Activated CD8-positive, alpha-beta memory T cell treated with anti-CD3 and anti-CD28 coated beads for 1 hour (primary cell): Measurements from ENCODE around the gene IFIT5.
"Not testable (repeated sequence)": the region's sequence is repeated elsewhere in the genome, so short reads cannot be mapped to it uniquely, and the experiment has no call there.

Experiments
- DNase-seq, 2 donors: peaks; one replicate each; pipeline ENCODE4 v3.0.0-alpha.2; 2020; ENCODE audit warnings: low read depth in 1 of 2; ENCODE audit errors: extremely low read depth in 1 of 2

The IFIT5 gene

DNA sequence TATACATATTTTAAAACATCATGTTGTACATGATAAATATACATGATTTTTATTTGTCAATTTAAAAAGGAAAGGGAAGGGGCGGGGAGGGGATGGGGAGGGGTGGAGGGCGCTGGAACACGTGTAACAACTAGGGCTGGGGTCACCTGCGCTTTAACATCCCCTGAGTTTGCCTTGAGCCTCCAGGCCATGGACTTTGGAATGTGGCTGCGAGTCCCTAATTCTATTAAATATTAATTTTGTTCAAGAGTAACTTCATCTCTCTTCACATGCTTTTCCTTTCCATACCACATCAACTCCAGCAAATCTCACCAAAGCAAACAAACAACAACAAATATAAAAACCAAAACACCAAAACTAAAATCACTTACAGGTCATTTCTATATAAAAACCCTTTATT lies 10.6 kb downstream of the IFIT5 start:
- DNase-seq: no peak

DNA sequence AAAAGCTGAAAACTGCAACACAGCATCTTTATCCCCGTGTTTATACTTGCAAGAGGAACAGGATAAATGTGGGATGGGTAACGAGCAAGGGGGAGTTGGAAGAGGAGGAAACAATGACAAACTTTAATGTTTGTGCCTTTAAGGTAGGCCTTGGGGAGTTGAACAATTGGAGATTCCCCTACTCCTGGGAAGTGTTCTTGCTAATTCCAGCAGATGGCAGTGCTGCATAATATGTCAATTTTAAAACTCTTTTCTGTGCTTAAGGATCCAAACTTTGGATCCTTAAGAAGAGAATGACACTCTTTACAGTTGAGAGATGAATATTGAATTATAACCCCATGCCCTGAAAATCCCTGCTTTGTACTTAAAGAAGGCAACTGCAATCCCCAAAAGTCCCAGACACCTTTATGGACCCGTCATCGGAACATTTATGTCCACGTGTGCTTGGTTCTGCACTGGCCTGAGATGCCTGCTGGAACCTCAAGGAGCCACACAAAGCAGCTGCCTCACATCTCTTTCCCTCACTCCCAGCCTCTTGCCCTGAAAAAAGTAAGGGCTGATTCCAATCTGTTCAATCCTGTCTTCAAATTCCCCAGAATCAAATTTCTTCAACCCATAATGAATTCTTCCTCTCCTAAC lies 12.0 kb downstream of the IFIT5 start:
- DNase-seq: no peak

DNA sequence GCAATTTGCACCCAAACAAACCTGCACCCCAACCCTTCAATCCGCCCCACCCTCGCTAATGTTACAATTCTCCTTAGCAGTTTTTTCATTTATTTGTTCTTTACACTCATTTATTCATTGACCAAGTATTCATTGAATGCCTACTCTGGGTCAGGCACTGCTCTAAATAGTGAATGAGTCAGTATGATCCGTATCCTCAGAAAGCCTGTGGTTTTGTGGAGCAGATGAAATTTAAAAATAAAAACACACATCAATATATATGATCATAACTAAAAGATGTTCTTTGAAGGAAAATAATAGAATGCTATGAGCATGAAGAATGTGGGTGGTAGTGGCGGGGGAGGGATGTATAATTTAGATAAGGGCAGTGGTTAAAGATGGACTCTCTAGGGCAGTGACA lies 13.3 kb downstream of the IFIT5 start:
- DNase-seq: no peak

DNA sequence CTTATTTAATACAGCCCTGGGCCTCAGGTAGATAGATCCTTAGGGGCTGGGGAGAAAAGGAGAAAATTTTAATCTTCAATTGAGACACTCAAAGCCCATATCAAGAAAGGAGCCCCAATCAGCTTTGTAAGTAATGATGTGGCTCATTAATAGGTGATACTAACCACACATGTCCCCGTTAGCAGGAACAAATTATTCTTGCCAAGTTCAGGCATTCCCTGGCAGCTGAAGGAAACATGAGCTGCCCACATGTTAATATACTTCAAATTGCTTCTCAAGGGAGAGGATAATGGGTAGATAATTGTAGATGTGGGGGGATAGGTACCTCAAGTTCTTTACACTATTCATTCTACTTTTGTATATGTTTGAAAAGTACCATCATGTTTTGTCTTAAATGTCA lies 14.5 kb downstream of the IFIT5 start:
- no peak for DNase-seq

DNA sequence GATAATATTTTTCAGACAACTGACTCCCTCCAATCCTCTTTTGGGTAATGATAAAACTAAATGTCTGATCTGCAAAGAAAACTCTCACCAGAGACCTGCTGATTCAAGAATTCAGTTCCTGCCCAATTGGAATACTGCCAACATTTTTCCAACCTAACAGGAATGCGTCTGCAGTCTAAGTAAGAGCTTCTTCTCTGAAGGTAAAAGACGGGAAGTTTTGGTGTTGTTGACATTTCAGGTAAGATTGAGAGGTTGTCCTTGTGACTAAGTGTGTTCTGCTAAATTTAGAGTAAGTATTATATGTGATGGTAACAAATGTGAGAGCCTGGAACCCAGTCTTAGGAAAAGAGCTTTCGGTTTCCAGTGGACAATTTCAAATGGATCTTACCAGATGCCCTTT lies 17.6 kb downstream of the IFIT5 start:
- no peak for DNase-seq

DNA sequence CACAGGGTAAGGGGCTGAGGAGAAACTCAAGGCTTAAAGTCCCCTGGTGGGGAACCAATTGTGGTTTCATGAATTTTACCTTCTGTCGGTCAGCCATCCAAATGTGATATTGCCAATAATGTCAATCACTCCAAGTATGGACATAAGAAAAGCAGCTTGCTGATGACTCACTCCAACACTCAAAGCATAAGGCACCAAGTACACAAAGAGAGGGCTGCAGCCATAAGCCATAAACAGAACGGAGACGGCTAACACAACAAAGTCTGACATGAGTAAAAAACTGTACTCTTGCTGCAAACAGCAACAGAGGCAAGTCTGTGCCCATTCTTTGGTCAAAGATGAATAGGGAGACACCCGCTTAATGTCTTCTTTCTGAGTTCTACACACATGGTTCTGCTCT lies 24.2 kb downstream of the IFIT5 start:
- DNase-seq: no peak

DNA sequence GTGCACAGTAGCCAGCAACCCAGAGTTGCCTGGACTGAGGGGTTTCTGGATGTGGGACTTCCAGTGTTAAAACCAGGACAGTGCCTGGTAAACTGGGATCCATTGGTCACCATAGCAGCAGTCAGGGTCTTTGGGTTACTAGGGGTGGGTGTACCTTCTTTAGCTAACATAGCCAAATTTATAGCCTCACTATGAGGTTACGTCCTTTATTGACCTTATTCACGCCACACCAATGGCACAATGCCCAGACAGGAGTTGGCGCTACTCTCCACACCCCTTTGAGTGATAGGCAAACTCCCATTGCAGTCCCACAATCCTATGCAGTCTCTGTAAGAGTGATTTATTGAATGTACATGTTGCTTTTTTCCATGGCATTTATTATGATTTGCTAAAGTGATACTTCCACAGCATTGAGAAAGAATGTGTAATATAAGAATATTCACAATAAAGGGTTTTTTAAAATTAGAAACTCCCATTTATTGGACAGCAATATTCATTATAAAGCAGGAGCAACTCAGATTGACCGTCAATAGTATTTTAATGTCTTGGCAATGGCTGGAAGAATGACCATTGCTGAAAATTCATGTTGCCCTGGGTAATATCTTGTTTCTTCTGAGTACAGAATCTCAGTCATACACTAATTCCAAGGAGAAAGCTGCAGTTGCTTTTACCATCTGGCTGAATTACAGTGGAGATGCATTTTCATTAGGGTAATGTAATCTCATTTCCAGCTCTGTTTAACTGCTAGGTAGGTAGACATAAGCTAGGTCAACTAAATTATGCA lies 26.1 kb downstream of the IFIT5 start:
- DNase-seq: no peak

DNA sequence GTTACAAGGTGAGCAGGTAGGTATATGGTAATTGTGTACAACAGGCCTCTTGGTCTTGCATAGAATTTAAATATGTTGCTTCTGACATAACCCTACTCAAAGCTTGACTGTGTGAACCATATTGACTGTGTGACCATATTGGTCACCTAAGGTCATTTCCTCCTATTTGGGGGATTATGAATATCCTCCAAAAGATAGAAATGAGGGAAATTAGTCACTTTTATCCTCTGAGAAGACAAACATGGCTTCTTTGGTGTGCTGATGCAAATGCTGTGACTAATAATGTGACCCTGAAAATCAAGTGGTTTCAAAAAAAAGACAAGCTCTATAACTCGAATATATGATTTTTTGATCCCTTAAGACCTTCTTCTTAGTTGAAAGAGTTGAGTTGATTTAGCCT lies 27.9 kb downstream of the IFIT5 start:
- no peak for DNase-seq

DNA sequence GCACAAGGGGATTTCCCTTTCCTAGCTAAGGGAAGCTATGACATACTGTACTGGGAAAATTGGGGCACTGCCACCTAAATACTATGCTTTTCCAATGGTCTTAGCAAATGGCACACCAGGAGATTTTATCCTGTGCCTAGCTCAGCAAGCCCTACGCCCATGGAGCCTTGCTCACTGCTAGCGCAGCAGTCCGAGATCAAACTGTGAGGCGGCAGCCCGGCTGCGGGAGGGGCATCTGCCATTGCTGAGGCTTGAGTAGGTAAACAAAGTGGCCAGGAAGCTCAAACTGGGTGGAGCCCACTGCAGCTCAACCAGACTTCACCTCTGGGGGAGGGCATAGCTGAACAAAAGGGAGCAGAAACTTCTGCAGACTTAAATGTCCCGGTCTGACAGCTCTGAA lies 30.5 kb downstream of the IFIT5 start:
- not testable (repeated sequence) for DNase-seq

DNA sequence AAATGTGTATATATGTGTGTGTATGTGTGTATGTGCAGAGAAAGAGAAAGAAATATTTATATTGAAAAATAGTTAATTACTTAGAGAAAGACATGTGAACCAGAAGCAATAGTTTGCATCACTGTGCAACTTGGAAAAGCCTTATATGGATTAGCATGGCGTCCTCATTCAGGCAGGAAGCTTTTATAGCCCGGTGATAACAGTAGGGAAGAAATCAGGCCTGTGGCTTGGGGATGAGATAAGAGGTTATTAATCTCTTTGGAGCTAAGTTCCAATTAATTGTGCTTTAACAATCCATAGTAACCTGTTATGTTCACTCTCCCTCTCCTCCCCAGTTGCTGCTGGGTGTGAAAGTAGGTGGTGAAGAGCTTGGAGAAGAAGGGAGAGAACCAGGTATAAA lies 36.5 kb downstream of the IFIT5 start:
- DNase-seq: no peak

DNA sequence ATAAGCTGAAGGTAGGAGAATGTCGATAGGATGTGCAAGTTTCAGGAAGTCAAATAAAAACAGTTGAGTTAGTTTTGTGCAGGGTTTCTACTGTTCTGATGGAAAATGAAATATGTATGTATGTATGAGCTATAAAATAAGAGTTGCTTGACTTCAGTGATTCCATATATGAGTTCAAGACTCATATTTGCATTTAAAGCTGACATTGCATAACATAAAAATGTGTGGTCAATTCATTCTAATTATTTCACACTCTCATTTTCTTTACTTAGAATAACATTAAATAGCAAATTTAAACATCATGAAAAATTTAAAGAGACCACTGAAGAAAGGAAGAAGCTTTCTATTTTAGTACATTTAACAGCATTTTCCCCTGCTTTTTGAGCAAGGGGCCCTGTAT lies 37.8 kb downstream of the IFIT5 start:
- DNase-seq: no peak

DNA sequence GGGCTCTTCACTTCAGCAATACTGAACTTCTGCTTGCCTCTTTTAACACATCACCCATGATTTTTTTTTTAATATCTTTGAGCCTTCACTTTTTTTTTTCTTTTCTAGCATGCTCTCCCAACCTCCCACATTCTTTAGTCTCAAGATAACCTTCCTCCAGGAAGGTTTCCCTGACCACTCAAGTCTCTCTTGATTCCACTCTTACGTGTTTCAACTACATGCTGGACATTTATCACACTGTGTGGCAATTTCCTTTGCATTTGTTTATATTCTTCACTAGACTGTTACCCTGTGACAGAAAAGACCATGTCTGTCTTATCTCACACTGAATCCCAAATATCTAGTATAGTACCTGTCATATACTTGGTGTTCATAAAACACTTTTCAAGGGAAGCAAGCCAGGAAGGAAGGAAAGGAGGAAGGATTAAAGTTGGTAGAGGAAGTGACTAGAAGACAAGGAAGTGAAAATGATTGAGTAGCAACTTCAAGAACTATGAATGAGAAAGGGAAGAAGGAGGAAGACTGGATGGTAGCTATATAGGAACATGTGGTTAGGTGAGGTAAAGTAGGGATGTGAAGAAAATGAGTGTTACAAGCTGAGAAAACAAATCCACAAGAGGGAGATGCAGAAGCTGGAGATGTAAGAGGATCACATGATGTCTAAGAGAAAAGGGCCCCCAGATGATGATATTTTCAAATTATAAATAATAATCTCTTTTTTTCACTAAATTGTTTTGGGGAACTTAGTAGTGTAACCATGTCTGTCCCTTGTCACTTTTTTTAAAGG lies 40.4 kb downstream of the IFIT5 start:
- no peak for DNase-seq

DNA sequence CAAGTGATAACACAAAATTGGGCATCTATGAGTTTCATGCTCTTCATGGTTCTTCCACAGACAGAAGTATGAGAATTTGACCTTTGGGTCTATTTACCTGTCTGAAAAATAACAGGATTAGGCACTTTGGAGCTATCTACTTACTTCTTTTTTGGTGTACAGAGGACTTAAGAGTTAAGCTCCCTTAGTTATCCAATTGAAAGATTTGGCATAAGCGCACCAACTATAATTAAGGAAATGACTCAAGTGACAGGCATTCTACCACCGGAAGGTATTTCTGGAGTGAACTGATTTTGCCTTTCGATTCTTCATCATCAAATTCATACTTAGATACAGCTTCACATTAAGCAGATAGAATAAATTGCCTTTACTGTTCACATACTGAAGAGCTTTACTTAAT lies 43.9 kb downstream of the IFIT5 start:
- no peak for DNase-seq

DNA sequence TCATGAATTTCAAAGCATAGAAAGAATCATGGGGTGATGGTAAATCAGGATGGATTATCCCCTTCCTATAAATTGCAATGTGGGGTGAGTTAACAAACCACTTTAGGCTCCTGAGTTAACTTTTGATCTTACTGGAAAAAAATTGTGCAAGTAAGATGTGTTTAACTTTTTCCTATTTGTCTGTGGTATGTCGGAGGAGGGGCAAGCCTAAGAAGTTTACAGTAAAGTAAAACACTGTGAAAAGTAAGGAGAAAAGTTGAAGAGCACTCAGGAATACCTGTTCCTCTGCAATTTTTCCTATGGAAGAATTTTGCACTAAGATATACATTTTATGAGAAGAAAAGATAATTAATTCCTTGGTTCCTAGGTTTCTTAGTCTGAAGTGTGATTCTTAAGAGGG lies 44.4 kb downstream of the IFIT5 start:
- DNase-seq: no peak

DNA sequence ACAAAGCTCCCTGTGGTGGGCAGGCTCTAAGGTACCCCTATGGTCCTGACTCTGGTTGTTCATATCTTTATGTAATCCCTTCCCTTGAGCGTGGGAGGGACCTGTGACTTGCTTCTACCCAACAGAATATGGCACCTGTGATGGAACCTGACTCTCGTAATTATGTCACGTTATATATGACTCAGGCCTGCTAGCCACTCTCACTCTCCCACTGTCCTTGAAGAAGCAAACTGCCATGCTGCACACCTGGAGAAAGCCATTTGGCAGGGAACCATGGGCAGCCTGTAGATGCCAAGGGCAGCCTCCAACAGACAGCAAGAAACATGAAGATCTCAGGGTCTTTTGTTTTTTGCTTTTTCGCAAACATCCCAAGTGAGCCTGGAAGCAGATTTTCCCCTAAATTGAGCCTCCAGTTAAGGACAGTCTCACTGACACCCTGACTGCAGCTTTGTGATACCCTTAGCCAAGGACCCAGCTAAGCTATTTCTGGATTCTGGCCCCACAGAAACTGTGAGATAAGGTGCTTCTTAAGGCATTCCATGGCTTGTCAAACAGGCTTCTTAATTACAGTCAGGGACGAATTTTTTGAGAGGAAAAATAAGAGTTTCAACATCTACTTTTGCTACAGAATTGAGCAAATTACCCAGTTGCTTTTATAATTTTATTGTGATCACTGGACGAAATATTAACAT lies 49.6 kb downstream of the IFIT5 start:
- DNase-seq: no peak

DNA sequence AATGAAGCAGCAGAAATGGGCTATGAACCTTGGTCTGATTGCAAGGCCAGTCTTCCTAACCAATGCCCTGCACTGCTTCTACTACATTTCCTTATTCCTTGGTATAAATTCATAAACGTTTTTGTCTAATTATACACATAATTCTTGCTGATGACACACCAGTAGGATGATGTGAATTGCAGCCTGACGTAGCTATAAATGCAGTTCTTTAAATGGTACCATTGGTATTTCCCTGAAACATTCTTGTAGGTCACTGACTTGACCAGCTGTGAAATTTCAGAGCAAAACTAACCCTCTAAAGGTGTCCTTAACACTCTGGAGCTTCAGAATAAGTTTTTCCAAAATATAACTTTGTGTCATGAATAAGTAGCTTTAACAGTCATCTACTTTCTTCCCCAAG lies 50.8 kb downstream of the IFIT5 start:
- DNase-seq: no peak

DNA sequence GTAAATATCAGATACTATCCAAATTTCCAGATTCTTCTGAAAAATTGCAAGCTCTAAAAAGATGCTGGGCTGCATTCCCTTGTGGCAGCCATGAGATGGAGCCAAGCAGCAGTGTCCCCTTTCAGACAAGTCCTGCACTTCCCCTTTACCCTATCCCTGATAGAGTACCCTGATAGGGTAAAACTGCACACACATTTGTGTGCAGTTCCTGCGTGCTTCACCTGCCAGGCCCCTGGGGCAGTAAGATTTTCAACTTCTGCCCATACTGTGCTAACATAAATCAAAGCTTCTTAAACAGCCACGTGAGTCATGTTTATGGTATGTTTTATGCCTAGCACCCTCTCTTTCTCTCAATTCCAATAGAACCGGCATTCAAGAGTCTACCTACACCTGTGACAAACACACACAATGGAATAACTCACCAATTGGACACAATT lies 52.2 kb downstream of the IFIT5 start:
- no peak for DNase-seq

DNA sequence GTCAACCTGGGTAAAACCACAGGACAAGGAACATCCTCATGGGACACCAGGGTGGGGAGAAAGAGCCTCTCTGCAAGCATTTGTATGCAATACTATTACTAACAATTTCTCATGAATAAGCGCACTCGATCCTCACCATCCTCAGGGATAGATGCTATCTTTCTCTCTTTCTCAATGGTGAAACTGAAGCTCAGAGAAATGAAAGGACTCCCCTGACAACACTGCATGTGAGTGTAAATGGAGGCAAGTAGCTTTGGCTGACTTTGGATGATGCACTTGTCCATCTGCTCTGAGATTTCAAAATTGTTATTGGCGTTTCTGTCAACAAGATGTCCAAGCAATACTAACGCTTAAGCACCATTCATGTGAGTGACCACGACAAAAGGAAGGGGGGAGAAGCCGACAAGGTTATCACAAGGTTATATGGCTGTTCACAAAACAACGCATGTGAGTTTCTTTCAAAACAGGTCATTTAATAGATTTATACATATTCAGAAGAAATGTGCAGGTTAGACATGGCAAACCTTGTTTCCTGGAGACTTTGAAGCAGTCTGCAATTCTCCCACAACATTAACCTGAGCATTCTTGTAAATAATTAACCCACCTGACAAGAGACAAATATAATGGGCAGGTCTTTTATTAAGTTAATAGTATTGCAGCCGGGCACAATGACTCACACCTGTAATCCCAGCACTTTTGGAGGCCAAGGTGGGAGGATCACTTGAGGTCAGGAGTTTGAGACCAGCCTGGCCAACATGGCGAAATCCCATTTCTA lies 54.0 kb downstream of the IFIT5 start:
- no peak for DNase-seq

DNA sequence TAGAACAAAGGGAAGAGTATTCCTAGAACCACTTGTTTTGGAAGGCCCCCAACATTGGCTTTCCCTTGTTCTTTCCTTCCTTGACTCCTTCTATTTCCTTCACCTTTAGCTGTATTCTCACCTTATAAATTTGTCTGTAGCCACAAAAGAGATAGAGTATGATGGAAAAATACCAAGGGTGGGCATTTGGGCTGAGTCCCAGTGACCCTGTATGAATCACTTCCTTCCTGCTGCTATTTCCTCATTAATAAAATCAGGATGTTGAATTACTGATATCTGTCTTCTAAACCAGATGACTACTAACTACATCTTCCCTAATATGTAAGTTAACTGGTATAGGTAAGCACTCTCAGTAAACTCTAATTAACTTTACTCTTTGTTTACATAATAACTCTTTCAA lies 55.1 kb downstream of the IFIT5 start:
- no peak for DNase-seq
